ENCODE results near the gene AGXT2. TPM values are rescaled to one million over a fixed set of nuclear protein-coding genes. Genes with fewer than 3 reads are reported as not detected.
A peak's percentile ranks its signal among the peaks of the same experiment; 100 is the strongest.
"Not testable (repeated sequence)": the region's sequence is repeated elsewhere in the genome, so short reads cannot be mapped to it uniquely, and the experiment has no call there.

Gene AGXT2
- total RNA-seq, 1 experiment from 2014 or later = not detected

DNA sequence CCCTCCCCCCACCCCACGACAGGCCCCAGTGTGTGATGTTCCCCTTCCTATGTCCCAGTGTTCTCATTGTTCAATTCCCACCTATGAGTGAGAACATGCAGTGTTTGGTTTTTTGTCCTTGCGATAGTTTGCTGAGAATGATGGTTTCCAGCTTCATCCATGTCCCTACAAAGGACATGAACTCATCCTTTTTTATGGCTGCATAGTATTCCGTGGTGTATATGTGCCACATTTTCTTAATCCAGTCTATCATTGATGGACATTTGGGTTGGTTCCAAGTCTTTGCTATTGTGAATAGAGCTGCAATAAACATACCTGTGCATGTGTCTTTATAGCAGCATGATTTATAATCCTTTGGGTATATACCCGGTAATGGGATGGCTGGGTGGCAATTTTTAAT is 76.1 kb downstream of the AGXT2 start:
- not testable (repeated sequence) for DNase-seq (ENCODE audit: low spot score)

DNA sequence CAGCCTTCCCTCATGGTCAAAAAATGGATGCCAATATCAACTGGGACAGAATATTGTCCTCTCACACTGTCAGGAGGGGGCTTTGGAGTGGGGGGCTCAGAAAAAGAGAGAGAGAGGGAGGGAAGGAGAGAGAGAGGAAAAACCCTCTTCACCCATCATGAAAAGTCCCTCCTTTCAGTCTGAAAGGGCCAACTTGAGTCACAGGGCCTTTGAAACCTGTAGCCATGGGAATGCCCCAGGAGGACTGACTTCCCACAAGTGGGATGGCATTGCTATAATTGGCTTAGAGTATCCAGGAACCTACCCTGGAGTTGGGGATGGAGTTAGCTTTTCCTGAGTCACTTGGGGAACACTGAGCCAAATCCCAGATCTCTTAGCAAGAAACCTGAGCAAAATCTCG is 77.2 kb downstream of the AGXT2 start:
- DNase-seq (ENCODE audit: low spot score) = no peak

DNA sequence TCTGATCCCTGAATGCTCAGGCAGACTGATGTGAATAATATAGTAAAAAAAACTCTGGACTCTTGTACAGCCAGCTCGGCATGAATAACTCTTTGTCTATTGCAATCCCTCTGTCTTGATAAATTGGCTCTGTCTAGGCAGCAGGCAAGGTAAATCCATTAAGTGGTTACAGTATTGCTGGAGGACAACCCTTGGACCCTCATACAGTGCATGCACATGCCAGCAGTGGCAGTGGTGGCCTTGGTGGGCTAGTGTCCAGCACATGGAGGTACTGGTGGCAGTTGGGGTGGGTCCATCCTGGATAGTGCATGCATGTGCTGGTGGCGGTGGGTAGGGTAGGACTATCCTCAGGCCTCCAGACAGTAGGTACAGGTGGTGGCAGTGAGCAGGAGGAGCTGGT is 79.5 kb downstream of the AGXT2 start:
- no peak for DNase-seq (ENCODE audit: low spot score)

DNA sequence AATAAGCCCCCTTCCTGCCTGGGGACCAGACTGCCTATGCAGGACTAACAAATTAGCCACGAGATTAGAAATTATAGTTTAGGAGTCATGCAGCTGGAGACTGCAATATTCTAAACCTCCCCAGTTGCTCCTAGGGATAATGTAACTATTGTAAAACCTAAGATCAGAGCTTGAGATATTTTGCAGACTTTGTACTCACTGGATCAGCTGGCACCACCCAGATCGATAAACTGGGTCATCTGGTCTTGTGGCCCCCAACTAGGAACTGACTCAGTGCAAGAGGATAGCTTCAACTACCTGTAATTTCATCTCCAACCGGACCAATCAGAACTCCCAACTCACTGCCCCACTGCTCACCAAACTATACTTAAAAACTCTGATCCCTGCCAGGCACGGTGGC is 80.2 kb downstream of the AGXT2 start:
- no peak for DNase-seq (ENCODE audit: low spot score)

DNA sequence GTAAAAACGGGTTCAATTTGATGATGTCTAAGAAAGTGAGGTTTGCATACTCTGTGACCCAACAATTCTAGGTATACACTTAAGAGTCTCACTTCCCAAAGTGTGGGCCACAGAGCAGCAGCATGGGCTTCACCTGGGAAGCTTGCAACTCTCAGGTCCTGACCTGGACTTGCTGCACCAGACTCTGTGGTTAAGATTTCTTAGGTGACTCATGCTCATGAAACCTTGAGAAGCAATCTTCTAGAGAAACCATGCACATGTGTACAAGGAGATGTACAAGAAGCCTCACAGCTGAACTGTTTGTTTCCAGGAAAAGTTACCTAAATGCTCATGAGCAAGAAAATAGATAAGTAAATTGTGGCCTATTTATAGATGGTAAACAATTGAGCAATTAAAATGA is 88.4 kb downstream of the AGXT2 start:
- DNase-seq (ENCODE audit: low spot score) = peak; percentile 23

DNA sequence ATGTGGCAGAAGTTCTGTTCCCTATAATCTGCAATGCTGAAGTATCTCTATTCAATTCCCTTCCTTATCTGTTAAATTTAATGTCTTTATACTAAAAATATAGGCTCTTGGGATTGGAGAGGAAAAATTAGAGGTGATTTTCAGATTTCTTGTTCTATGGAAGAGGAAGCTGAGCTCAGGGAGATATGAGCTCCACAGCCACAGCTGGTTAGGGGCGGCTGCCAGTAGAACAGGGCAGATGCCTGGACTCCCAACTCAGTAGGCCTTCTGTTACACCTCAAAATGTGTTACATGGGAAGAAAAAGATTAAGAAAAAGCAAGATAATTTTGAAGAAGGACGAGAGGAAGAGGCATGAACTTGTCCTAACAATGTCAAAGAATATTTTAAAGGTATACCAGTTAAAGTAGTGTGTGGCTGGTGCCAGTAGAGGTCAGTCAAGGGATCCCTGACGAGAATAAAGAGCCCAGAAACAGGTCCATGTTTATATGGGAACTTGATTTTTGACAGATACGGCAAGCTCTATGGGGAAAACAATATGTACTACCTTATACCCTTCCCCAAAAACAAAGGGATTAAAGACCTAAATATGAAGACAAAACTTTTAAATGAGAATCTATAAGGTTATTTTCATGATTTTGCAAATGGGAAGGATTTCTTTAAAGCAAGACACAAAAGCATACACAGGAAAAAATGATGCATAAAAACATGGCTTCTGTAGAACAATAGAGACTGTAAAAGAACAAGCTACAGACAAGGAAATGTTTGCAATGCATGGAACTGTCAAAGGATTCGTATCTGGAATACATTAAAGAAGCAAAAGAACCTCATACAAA is 89.7 kb downstream of the AGXT2 start:
- DNase-seq (ENCODE audit: low spot score) = peak; percentile 56

DNA sequence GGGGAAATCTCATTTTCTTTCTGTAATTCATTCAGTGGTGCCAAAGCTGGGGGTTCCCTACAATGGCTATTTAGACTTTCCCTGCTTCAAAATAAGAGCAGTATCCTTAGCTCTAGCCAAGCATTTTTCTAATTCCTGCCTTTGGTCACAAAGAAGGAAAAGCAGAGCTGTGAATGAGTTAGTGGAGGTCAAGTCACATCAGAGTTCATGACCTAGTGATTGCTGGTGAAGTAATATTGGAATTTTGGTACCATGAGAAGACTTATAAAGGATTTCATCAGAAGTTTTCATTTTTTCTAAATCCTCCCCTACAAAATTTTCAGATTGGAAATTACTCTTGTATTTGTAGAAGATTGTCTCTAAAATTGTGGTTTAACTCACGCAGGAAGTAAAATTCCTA is 90.4 kb downstream of the AGXT2 start:
- DNase-seq (ENCODE audit: low spot score) = no peak

Other genes starting within 250 kb of the AGXT2 start
- gene TTC23L, start 208.8 kb downstream of the AGXT2 start, total RNA-seq (2014; rRNA removed; shearing (Covaris generic)) = not detected in 2 replicates
- gene RAD1, start 132.4 kb downstream of the AGXT2 start, total RNA-seq (2014; rRNA removed; shearing (Covaris generic)) = 48.2 and 55.9 TPM in 2 replicates
- 40.3 and 49.5 TPM in 2 replicates for gene BRIX1, start 132.2 kb downstream of the AGXT2 start, total RNA-seq (2014; rRNA removed; shearing (Covaris generic))
- gene DNAJC21, start 118.4 kb downstream of the AGXT2 start, total RNA-seq (2014; rRNA removed; shearing (Covaris generic)) = 19.6 and 20.1 TPM in 2 replicates
- gene PRLR, start 182.5 kb upstream of the AGXT2 start, total RNA-seq (2014; rRNA removed; shearing (Covaris generic)) = 8.2 and 9.1 TPM in 2 replicates

Data from HT-29 (cell line).